ENCODE measurements around the gene THNSL1.
"Not testable (repeated sequence)": the region's sequence is repeated elsewhere in the genome, so short reads cannot be mapped to it uniquely, and the experiment has no call there.

The THNSL1 gene

GRCh38 chr10:25016376-25017153 lies at the start of gene THNSL1:
Gene THNSL1, plus strand, starts transcription at chr10:25016612. Its CDS starts 6,612 bp downstream, at chr10:25023224.
- DNase-seq (ENCODE audit: low spot score): peak; percentile 99

- no peak for DNase-seq (ENCODE audit: low spot score)
Observed at GRCh38 chr10:24966962-24967481, 49.4 kb upstream of the THNSL1 start.

- no peak for DNase-seq (ENCODE audit: low spot score)
Observed at GRCh38 chr10:24968349-24968748, 48.1 kb upstream of the THNSL1 start.

- DNase-seq (ENCODE audit: low spot score): not testable (repeated sequence)
Observed at GRCh38 chr10:24968951-24969350, 47.5 kb upstream of the THNSL1 start.

- peak; percentile 33 for DNase-seq (ENCODE audit: low spot score)
Observed at GRCh38 chr10:24969841-24970281, 46.6 kb upstream of the THNSL1 start.

GRCh38 chr10:24971374-24971773 lies 45.0 kb upstream of the THNSL1 start:
- DNase-seq (ENCODE audit: low spot score): no peak

- DNase-seq (ENCODE audit: low spot score): no peak
Observed at GRCh38 chr10:24973163-24973562, 43.2 kb upstream of the THNSL1 start.

GRCh38 chr10:24974976-24975375 lies 41.4 kb upstream of the THNSL1 start:
- peak; percentile 66 for DNase-seq (ENCODE audit: low spot score)

GRCh38 chr10:24979685-24980084 lies 36.7 kb upstream of the THNSL1 start:
- DNase-seq (ENCODE audit: low spot score): no peak

- no peak for DNase-seq (ENCODE audit: low spot score)
Observed at GRCh38 chr10:24981161-24981710, 35.2 kb upstream of the THNSL1 start.

- no peak for DNase-seq (ENCODE audit: low spot score)
Observed at GRCh38 chr10:24982319-24983112, 33.9 kb upstream of the THNSL1 start.

GRCh38 chr10:24983130-24983529 lies 33.3 kb upstream of the THNSL1 start:
- no peak for DNase-seq (ENCODE audit: low spot score)

GRCh38 chr10:24983946-24984345 lies 32.5 kb upstream of the THNSL1 start:
- DNase-seq (ENCODE audit: low spot score): no peak

GRCh38 chr10:24984906-24985305 lies 31.5 kb upstream of the THNSL1 start:
- no peak for DNase-seq (ENCODE audit: low spot score)

- DNase-seq (ENCODE audit: low spot score): no peak
Observed at GRCh38 chr10:24988831-24989640, 27.4 kb upstream of the THNSL1 start.

GRCh38 chr10:24989867-24990266 lies 26.5 kb upstream of the THNSL1 start:
- DNase-seq (ENCODE audit: low spot score): no peak

GRCh38 chr10:24991298-24991697 lies 25.1 kb upstream of the THNSL1 start:
- no peak for DNase-seq (ENCODE audit: low spot score)

GRCh38 chr10:24992512-24993133 lies 23.8 kb upstream of the THNSL1 start:
- no peak for DNase-seq (ENCODE audit: low spot score)

- DNase-seq (ENCODE audit: low spot score): no peak
Observed at GRCh38 chr10:24993237-24993958, 23.0 kb upstream of the THNSL1 start.

GRCh38 chr10:24995072-24995471 lies 21.3 kb upstream of the THNSL1 start:
- DNase-seq (ENCODE audit: low spot score): no peak

GRCh38 chr10:24998044-24998443 lies 18.4 kb upstream of the THNSL1 start:
- DNase-seq (ENCODE audit: low spot score): no peak
